HG03378 (cell line): ENCODE measurements around the gene OR10AD1.
A peak's percentile ranks its signal among the peaks of the same experiment; 100 is the strongest.
"Not testable (repeated sequence)": the region's sequence is repeated elsewhere in the genome, so short reads cannot be mapped to it uniquely, and the experiment has no call there.

Experiments used
- ATAC-seq: cut with Tn5 transposase; IDR thresholded peaks from one replicate; pipeline ENCODE4 v1.9.1; 2021; ENCODE audit warnings: mild to moderate bottlenecking, moderate library complexity; ENCODE audit not compliant: unreplicated experiment

Gene OR10AD1

DNA sequence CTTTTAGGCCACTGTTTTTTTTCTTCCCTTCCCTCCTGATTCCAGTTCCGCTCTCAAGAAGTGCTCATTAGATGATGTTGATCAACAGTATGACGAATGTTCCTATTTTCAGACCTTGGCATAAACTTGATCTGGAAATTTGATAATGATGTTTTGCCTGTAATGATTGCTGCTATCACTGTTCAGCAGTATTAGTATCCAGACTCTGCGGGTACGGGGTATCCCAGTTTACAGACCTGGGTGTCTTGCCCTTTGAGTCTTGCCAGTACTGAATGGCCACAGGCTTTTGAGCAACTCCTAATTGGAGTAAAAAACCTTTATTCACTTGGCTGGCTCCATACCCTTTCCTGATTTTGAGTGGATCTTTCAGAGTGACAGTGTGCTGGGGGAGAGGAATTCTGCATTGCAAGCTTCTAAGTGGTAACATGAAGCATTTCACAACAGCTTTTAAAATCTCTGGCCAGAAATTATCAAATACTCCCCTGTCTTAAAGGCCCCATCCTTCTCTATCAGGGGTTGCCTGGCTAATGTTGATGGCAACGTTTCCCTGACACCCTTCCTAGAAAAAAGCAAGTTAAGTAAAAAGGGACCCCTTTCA lies 39.8 kb downstream of the OR10AD1 start:
- no peak for ATAC-seq

DNA sequence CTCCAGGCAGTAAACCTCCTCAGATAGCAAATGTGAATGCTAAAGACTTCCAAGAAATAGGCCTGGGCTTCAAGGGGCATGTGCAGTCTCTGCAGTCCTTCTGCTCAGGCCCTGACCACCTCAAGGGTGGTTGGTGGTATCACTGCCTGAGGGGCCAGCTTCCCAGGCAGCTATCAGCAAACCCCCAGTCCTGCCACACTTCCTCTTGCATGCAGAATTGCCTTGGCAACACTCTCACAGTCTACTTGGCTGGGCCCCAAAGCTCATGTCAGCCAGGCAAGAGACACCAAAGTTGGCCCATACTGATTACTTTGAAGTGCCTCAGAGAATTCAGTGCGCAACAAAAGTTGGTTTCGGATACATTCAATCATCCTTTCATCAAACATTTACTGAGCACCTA lies 42.3 kb downstream of the OR10AD1 start:
- ATAC-seq, result no peak

DNA sequence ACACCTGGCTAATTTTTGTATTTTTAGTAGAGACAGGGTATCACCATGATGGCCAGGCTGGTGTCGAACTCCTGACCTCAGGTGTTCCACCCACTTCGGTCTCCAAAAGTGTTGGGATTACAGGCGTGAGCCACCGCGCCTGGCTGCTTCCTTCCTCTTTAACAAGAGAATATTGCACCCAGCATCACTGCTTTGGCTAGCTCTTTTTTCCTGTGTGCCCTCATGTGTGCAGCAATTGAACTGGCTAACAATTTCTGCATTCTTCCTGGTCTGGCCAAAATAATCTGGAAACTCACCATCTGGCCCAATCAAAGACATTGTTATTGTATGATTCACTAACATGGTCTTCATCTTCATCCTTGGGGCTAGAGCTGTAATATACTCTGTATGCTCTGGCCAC lies 43.0 kb downstream of the OR10AD1 start:
- no peak for ATAC-seq

DNA sequence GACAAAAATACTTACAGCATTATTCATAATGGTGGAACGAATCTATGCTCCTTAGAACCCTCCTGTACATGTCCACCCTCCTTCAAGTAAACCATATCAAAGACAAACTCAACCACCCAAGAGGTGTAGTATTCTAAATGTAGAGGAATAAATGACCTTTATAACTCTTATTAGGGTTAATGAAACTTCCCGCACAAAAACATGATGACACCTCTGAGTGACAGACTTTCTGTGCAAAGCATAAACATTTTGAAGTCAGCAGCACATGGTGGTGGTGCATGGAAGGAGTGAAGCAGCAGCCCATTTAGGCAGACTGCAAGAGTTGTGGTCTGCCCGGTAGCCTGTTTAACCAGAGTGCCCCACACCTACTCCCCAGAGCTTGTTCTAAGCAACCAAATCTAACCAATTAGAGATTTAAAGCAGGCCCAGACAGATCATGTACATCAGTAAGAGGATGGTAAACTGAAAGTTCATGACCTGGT lies 45.2 kb downstream of the OR10AD1 start:
- ATAC-seq, result no peak

DNA sequence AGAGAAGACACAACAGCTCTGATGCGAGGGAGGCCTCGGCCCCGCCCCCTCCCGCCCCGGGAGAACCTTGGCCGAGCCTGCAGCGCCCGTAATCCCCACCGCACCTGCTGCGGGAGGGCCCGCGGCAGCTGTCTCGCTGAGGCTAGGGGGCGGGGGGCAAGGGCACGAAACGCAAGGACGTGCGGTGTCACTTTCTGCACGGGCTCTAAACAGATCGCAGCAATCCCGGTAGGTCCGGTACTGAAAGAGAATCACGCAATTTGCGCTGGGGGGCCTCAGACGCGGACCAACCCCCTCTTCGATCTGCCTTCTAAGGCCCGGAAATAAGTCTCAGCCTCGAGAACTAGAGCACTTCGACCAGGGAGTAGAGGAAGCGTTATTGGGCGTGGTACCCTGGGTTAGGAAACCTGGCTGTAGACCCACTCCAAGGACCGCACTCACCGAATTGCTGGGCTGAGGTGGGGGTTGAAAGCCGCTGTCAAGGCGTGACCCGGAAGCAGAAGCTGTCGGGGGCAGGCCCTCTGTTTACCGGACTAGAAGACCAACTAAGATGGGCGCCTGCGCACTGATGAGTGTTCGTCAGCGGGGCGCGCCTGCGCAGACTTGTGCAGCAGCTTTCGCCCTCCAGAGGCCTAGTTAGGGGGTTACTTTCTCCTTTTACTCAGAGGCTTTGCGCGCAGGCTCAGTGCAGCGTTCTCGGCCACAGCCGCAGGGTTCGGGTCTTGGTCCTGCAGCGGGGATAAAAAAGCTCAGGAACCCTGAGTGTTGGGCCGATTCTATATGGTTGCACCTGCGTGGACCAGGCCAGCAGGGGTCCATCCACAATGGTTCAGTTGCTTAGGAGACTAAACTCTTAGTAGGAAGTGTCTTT lies 45.8 kb downstream of the OR10AD1 start, which contains the start of gene ASB8:
Gene ASB8, minus strand, starts transcription at position 498 of the 871 bp plus-strand sequence. CDS start 4,019 bp downstream, outside the sequence.
- peak; percentile 91 for ATAC-seq

- no peak for ATAC-seq
Measured at GRCh38 chr12:48156652-48157017, 46.5 kb downstream of the OR10AD1 start.

DNA sequence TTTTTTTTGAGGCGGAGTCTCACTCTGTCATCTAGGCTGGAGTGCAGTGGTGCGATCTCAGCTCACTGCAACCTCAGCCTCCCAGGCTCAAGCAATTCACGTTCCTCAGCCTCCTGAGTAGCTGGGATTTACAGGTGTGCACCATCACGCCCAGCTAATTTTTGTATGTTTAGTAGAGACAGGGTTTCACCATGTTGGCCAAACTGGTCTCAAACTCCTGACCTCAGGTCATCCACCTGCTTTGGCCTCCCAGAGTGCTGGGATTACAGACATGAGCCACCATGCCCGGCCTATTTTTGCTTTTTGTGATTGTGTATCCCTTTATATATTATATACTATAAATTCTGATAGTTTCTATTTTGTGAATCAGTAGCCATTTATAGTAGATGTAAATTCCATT lies 47.3 kb downstream of the OR10AD1 start:
- not testable (repeated sequence) for ATAC-seq
